ENCODE measurements around the gene CHRDL1.

CHRDL1 gene

GRCh38 chrX:110698696-110699095 lies 96.9 kb downstream of the CHRDL1 start:
- Histone ChIP-seq H3K36me3 (ENCODE audit: control insufficient read depth, insufficient read depth, low read length) (no peaks in the 10 kb centered on the region), H3K27me3 (replicated peaks; ENCODE audit: control insufficient read depth, insufficient read depth, low read length) (no peaks in the 10 kb centered on the region), H3K4me3 (replicated peaks; ENCODE audit: low read depth, low read length) (no peak overlapping the region)
- DNase-seq (ENCODE audit: extremely low read depth, insufficient read length), result peak; percentile 21
- no peak for TF ChIP-seq CTCF (IDR thresholded peaks at IDR 0.05; ENCODE audit: insufficient read depth, low read length, poor library complexity, severe bottlenecking)

- no peaks in the 10 kb centered on the region for H3K27me3 ChIP-seq (replicated peaks; ENCODE audit: control insufficient read depth, insufficient read depth, low read length)
- H3K36me3 ChIP-seq (ENCODE audit: control insufficient read depth, insufficient read depth, low read length), result no peaks in the 10 kb centered on the region
- TF ChIP-seq CTCF (IDR thresholded peaks at IDR 0.05; ENCODE audit: insufficient read depth, low read length, poor library complexity, severe bottlenecking), result no peak
- H3K4me3 ChIP-seq (replicated peaks; ENCODE audit: low read depth, low read length), result no peak overlapping the region
- DNase-seq (ENCODE audit: extremely low read depth, insufficient read length), result no peak
Observed at GRCh38 chrX:110692866-110693265, 102.8 kb downstream of the CHRDL1 start.

- no peak for DNase-seq (ENCODE audit: extremely low read depth, insufficient read length)
- TF ChIP-seq CTCF (IDR thresholded peaks at IDR 0.05; ENCODE audit: insufficient read depth, low read length, poor library complexity, severe bottlenecking), result no peak
- no peaks in the 10 kb centered on the region for H3K27me3 ChIP-seq (replicated peaks; ENCODE audit: control insufficient read depth, insufficient read depth, low read length)
- H3K4me3 ChIP-seq (replicated peaks; ENCODE audit: low read depth, low read length), result no peak overlapping the region
- H3K36me3 ChIP-seq (ENCODE audit: control insufficient read depth, insufficient read depth, low read length), result no peaks in the 10 kb centered on the region
Observed at GRCh38 chrX:110691446-110691845, 104.2 kb downstream of the CHRDL1 start.

- H3K27me3 ChIP-seq (replicated peaks; ENCODE audit: control insufficient read depth, insufficient read depth, low read length), result no peaks in the 10 kb centered on the region; the same call in 1 of the 2 replicates
- H3K4me3 ChIP-seq (replicated peaks; ENCODE audit: low read depth, low read length), result no peak overlapping the region
- no peaks in the 10 kb centered on the region for H3K36me3 ChIP-seq (ENCODE audit: control insufficient read depth, insufficient read depth, low read length)
- no peak for DNase-seq (ENCODE audit: extremely low read depth, insufficient read length)
- TF ChIP-seq CTCF (IDR thresholded peaks at IDR 0.05; ENCODE audit: insufficient read depth, low read length, poor library complexity, severe bottlenecking), result no peak
Observed at GRCh38 chrX:110684653-110685052, 111.0 kb downstream of the CHRDL1 start.

- no peaks in the 10 kb centered on the region for H3K36me3 ChIP-seq (ENCODE audit: control insufficient read depth, insufficient read depth, low read length)
- no peak overlapping the region for H3K4me3 ChIP-seq (replicated peaks; ENCODE audit: low read depth, low read length)
- H3K27me3 ChIP-seq (replicated peaks; ENCODE audit: control insufficient read depth, insufficient read depth, low read length), result no peaks in the 10 kb centered on the region; the same call in 1 of the 2 replicates
- no peak for TF ChIP-seq CTCF (IDR thresholded peaks at IDR 0.05; ENCODE audit: insufficient read depth, low read length, poor library complexity, severe bottlenecking)
- DNase-seq (ENCODE audit: extremely low read depth, insufficient read length), result no peak
Observed at GRCh38 chrX:110683925-110684324, 111.7 kb downstream of the CHRDL1 start.

- no peak for DNase-seq (ENCODE audit: extremely low read depth, insufficient read length)
- no peak overlapping the region for H3K4me3 ChIP-seq (replicated peaks; ENCODE audit: low read depth, low read length)
- no peaks in the 10 kb centered on the region; the same call in none of the 2 replicates for H3K27me3 ChIP-seq (replicated peaks; ENCODE audit: control insufficient read depth, insufficient read depth, low read length)
- no peak for TF ChIP-seq CTCF (IDR thresholded peaks at IDR 0.05; ENCODE audit: insufficient read depth, low read length, poor library complexity, severe bottlenecking)
- no peaks in the 10 kb centered on the region for H3K36me3 ChIP-seq (ENCODE audit: control insufficient read depth, insufficient read depth, low read length)
Observed at GRCh38 chrX:110678591-110678990, 117.0 kb downstream of the CHRDL1 start.

Data from GM06990 (cell line).